Measurements from ENCODE around the gene SERPINH1.
"Not testable (repeated sequence)": the region's sequence is repeated elsewhere in the genome, so short reads cannot be mapped to it uniquely, and the experiment has no call there.

Gene SERPINH1

DNA sequence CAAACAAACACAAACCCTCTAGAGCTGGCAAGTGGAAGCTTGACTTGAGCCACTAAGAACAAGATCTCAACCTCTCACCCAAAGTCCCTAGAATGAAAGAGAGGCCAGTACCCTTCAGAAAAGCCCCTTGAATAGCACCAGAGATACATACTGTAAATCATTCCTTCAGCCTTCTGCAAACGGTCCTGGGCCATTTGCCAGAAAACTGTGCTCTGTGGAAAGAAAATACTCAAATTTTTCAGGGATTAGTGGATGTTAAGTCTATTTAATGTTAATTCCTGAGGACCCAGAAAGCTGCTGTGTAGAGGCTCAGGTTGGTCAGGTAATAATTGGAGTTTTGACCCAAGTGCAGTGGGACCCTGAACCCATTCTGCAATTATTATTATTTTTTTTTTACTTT, 16.9 kb downstream of the SERPINH1 start:
- no peak for DNase-seq

DNA sequence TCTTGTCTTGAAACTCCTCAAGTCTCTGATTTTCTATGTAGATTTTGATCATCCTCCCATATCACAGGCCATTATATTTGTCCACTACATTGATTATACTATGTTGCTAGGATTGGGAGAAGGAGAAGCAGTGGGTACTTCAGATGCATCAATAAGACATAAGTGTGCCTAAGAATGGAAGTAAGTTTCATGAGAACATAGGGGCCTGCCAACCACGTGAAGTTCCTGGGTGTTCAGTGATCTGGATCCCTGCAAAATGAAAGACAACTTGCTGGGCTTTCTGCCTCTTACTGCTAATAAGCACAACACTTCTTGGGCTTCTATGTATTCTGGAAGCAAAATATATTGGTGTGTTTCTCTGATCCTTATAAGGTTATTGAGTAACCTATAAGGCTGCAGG, 17.8 kb downstream of the SERPINH1 start:
- no peak for DNase-seq

DNA sequence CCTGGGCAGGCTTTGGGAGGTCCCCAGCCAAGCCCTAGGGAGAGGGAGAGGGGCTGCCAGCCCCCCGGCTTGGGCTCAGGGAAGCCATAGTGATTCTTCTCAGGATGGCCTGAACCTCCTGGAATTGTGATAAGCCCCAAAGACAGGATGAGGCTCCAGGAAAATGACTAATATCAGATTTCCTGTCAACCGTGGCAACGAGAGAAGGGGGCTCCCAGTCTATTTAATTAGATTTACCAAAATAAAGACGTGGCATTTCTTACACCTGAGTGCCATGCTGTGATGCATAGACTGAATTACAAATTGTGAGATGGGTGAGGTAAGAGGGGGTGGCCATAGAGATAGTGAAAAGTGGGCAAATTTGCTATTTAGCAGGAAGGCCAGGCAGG, 20.4 kb downstream of the SERPINH1 start:
- DNase-seq, result no peak

DNA sequence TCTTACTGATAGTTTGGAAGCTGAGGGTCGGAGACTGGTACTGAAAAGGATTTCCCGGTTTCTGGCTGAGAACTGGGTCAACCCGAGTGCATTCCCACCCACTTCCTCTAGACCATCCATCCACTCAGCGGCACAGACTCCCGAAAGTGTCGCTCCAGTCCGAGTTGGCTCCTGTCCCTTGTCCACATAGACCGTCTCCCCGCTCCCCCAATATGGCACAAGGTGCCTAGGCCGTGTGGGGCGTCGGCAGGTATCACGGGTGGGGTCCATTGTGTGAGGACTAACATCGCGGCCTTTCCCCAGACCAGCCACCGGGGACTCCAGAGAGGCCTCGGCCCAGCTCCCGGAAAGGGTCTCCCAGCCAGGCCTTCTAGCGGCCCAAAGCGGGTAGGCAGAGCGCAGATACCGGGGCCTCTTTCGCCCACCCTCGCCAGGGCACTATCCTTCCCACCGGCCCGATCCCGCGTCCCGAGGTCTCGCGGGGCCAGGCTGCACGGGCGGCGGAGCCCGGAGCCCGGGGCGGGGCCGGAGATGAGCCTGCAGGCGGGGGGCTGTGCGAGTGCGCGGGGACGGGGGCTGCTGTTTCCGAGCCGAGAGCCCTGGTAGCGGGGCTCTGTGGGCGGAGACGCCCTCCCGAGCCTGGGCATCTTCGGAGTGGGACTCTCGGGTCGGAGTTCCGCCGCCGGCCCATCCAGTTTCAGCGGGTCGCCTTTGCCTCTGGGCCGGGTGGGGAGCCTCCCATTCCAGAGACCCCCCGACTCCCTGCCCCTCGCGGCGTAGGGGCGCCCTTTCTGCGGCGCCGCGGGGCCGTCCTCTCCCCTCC, 21.1 kb downstream of the SERPINH1 start:
- peak; percentile 89 for DNase-seq

DNA sequence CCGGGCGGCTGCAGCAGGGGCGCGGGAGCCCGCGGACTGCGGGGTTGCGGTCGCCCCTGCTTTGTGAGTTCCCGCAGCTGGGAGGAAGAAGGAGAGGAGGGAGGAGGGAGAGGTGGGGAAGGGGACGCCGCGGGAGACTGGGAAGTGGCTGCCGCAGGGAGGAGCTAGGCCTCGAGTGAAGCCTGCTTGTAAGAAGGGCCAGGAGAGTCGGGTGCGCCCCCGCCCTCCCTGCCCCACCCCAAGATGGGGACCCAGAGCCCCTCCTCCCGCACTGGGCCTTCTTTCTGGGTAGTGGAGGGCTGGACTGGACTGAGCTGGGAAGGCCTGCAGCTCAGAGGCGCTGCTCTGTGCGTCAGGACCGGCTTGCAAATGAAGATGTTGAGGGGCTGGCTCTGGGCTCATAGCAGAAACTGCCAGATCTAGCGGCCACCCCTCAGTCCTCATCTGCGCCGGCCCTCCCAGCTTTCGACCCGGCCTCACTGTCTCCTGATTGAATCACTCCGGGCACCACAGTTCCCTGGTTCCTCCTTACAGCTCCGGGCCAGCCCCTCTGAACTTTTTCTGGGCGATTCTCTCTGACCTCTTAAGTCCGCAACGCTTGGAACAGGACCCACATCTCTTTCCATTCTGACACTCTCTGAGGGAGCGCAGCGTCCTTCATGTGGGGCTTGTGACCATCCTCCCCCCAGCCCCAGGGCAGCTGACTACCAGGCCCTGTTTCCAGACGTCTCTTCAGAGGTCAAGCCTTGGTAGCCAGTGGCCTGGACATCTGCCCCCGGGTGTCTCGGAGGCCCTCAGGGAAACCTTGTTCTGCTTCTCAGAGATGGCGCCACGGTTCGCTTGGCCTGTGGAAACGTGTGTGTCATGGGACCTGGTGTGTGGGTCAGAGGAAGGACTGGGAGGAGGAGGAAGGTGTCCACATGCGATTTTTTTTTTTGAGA, 21.9 kb downstream of the SERPINH1 start:
- DNase-seq, result peak; percentile 82

DNA sequence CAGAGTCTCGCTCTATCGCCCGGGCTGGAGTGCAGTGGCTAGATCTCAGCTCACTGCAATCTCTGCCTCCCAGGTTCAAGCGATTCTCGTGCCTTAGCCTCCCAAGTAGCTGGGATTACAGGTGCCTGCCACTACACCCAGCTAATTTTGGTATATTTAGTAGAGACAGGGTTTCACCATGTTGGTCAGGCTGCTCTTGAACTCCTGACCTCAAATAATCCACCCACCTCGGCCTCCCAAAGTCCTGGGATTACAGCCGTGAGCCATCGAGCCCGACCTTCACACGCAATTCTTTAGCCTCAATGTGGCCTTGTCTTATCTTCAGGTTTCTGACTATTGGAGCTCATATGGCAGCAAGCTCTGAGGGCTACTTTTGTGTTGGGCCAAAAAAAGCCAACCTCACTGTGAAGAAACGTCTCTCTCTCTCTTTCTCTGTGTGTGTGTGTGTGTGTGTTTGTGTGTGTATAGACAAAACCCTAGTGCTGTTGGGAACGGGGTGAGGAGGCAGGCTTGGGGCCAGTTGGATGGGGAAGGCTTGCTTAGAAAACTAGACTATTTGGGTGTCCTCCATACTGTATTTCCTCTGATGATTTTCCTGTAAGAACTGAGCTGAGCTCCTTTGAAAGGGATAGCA, 22.7 kb downstream of the SERPINH1 start:
- not testable (repeated sequence) for DNase-seq

DNA sequence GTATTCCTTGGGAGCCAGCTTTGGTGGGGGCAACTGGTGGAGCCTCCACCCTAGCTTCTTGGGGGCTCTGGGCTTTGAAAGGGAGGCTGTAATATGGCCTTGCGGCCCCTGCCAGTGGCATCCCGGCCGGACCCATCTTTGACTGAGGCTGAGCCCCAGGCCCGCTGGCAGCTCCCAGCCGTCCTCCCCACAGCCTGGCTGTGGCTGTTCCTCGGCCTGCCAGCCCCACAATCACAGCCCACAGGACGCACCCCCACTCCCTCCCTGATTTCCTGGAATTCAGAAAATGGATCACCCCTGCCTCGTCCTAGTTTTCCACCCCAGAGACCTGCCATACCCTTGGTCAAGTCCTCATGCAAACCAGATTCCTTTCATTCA, 23.2 kb downstream of the SERPINH1 start:
- no peak for DNase-seq

DNA sequence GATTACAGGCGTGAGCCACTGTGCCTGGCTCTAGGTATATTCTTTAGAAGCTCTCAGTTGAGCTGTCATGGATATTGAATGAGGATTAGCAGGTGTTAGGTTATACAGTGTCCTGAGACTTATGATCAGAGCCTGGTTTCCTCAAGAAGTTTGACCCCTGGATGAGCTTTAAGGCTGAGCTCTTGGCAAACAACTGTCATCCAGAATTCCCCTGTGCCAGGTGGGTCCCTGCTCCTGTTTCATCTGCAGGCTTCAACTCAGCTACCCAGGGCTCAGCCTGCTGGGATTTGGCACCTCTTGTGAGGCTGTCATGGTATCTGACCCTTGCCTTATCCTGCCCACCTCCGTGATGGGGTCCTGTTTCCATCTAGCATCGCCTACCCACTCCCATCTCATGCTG, 24.3 kb downstream of the SERPINH1 start:
- DNase-seq, result no peak

DNA sequence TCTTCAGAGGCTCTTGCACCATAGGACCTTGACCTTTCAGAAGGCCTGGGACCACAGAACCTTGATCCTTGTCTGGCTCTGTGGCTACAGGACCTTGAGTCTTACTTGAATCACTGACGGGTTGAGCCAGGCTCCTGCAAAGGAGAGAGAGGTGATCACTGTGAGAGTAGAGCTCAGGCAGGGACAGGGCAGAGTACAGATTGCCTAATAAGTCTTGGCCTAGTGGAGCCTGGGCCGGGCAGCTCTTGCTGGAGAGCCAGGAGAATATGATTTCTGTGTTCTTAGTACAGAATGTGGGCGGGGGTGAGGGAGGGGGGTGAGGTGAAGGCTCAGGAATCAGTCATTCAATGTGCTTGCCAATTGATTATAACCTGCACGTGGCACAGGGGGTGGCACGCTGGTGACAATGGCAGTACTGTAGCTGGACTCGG, 26.0 kb downstream of the SERPINH1 start:
- DNase-seq, result no peak

DNA sequence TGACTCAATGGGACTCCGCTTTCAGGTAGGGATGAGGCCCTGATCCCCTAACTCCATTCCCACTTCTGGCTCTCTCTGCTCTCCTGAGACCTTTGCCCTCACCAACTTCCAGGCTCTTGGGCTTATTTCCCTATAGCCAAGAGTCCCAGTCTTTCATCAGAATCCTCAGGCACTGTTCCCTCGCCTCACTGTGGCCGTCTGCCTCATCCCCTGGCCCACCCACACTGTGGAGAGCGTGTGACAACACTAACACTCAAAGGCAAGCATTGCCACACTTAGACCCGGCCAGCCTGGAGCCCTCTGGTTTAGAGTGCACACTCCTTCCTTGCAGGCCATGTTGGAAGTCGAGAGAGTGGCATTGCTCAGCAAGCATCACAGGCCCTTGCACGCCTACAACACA, 27.0 kb downstream of the SERPINH1 start:
- DNase-seq, result no peak

DNA sequence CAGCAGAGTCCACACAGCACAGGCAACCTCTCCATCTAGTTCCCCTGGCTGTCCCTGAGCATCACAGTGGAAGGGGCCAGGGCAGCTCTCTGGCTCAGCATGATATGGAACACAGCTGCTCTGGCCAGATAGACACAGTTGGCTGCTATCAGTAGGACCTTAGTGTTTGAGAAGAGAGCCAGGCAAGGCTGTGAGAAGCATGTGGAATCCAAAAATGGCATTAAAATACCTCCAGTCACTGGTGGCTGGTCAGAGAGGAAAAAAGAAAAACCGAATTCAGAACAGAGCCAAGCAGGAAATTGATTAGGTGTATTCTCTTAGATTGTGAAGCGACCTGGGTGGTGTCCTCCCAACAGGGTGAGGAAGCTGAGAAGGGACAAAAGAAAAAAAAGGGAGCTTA, 27.9 kb downstream of the SERPINH1 start:
- DNase-seq, result no peak

DNA sequence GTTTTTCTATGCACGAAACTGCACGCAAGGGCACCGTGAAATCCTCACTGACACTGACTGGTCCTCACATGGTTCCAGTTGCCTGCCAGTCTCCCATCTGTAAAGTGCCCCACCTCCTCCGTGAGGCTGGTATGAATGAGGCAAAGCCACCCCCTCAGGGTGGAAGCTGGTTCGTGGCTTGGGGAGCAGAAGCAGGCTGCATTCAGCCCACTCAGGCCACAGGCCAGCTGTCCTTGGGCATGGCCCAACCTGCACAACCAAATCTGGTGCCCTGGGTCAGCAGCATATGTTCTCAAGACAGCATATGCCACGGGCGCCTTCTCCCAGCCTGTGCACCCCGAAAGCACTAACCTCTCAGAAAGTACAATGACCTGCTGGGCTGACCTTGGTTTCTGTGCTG, 29.3 kb downstream of the SERPINH1 start:
- DNase-seq, result no peak

DNA sequence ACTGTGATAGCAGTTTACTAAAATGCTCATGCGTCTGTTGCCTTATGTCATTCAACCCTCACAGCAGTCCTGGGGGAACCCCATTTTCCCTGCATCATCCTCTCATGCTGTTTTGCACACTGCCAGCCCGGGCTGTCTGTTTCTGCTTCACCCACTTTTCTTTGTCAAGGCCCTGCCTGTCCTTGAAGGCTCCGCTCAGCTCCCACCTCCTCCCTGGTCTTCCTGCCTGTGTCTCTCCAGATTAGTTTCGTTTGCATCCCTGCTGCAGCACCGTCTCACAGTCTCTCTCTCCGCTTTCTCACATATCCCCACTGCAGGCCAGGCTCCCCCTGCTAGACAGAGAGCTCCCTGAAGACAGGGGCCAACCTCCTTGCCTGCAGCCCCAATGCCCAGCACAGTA, 29.9 kb downstream of the SERPINH1 start:
- DNase-seq, result peak; percentile 45

DNA sequence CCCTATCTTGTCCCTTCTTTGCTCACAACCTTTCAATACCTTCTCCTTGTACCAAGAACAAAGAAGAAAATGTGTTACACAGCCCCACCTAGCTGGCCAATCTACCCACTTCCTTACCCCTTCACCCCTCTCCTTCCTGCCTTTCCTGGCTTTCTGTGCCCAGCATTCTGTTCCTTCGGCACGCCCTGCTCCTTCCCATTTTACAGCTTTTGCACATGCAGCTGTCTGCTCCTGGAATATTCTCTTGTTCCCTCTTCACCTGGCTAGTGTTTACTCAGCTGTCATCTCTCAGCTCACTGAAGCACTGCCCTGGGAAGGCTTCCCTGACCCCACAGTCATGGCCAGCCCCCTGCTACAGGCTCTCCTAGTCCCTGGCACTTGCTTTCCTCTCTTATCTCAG, 30.7 kb downstream of the SERPINH1 start:
- peak; percentile 97 for DNase-seq

DNA sequence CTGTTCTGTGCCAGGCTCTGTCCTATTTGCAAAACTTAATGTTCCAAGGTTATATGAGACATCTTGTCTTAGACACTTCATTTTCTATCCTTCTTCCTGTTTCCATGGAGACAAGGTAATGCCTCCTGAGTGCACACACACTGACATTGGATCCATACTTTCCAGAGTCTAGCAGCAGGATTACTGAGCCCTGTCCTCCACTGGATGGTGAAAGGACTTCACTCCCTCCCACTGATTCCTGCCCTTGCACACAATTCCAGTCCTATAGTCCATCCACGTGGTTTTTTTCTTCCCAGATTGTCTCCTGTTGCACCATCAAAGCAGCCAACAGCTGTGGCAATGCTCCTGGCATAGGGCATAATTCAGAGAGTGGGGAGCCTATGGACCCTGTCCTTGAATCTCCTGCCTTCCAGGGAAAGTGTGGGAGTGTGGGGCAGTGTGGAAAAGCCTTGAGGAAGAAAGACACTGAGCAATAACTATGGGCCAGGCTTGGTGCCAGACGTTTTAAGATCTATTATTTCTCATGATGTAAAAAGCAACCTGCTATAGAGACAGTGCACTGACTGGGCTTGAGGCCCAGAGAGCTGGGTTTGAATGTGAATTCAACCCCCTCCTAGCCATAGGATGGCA, 31.3 kb downstream of the SERPINH1 start:
- DNase-seq, result peak; percentile 95

DNA sequence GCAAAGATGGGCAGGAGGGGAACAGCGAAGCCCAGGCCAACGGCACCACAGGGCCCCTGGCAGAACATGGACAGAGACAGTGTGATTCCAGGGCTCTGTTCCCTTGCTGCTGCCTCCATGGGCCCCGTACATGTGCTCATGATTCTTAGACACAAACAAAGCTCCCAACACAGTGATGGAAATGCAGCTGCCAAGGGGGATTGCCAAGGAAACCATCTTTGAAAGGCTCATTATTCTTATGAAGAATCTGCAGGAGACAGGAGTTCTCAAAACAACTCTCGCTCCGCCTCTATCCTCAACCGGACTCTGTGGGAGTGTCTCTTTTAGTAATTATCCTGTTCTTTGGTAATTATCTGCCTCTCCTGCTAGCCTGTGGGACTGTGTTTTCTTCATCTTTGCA, 32.2 kb downstream of the SERPINH1 start:
- no peak for DNase-seq

DNA sequence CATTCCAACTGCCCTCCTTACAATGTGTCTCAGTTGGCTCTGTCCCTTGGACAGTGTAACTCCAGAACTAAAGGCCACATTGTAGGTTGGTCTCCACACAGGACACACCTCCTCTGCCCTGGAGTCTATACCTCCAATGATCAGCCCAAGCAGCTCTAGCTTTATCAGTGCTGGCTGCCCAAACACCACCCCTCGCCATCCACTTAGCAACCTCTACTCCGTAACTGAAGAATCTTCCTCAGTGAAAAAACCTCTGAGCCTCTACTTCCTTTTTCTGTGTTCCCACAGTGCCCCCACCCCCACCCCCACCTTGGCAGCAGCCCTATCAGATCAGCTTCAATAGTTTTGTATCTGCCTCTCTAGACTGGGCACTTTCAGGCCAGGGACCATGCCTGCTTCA, 33.4 kb downstream of the SERPINH1 start:
- no peak for DNase-seq

DNA sequence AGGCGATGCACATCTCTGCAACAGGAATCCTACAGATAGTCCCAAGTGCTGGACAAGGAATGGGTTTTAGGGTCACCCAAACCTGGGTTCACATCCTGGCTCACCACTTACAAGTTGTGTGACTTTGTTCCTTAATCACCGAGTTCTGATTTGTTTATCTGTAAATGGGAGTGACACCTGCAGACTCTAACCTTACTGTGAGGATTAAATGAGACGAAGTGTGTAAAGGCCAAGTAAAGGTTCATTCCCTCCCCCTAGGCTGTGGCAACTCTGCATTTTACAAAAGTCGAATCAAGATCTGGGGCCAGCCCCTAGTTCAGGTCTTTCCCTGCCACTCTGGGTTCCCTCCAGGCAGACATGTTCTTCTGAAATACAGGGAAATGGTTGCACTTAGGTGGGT, 34.9 kb downstream of the SERPINH1 start:
- DNase-seq, result no peak

DNA sequence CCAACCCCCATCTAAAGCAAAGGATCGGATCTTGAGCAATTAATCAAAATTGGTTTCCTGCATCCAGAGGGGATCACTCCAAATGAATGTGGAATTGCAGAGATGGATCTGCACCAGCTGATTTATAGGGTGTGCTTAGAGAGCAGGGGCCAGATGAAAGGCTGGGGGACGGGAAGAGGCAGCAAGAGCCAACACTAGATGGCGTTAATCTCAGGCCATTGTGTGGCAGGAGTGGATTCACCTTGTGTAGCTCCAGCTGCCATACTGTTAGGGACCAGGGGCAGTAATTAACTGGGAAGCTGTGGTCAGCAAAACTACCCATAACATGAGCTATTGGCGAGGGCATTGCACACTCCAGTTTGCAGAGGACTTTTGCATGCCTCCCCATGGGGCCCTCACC, 35.6 kb downstream of the SERPINH1 start:
- DNase-seq, result peak; percentile 74

DNA sequence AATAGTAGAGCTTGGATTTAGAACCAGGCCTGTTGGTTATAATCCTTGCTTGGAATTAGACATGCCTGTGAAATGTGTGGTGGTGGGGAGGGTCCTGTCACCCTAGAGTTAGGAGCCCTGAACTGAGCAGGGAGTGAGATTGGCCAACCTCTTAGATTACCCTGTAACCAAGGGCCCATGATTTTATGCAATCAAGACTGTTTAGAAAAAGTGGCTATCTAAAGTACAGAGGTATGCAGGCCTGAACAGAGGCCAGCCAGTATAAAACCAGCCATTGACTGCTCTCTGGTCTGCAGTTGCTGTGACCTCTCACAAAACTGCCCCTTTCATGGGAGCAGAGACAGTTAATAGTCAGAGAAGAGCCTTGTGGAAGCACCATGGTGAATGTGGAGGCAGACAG, 36.2 kb downstream of the SERPINH1 start:
- DNase-seq, result no peak

DNA sequence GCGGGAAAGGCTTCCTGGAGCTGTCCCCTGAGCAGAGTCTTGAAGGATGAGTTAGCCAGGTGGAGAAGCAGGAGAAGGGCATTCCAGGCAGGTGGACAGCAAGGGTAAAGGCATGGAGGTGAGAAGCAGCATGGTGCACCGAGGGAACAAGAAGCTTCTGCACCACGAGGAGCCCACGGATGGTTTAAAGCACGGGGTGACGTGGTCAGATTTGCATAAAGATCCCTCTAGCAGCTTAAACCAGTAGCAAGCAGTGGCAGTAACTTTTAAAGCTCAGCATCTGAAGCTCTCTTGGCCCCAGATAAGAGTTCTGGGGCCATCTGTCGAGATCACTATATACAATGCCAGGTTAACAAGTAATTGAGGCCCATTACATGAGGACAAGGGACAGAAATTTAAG, 36.8 kb downstream of the SERPINH1 start:
- no peak for DNase-seq

DNA sequence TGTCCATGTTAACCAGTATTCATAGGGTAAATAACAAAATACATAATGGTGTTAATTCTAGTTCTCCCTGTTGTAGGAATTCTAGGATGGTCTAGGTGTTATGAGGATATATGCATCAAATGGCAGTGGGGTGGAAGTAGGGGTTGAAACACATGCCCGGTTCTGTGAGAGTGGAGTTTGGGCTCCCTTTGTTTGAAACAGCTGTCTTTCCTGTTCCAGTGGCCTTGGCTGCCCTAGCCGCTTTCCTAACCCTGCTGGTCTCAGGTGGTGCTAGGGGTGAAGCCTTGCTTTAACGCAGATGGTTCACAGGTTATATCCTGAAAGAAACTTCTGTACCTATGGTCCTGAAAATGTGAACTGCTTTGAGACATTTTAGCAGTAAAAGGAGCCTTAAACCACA, 38.3 kb downstream of the SERPINH1 start:
- no peak for DNase-seq

DNA sequence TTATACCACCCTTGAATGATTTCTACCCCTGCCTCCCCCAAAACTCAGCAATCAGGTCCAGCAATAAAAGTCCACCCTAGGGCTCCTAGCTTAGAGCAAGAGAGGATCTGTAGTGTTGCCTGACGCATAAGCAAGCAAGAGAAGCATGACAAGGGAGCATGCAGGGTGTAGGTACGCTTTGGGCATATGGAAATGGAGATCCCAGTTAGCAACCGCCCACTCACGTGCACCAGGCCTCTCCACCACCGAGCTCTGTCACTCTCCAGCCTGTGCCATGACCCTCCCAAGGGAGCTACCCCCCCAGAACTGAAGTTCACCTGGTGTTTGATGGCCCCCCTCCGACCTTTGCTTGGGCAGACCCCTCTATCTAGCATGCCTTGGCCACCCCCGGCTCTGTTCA, 39.4 kb downstream of the SERPINH1 start:
- no peak for DNase-seq
